Fibroblast of the aortic adventitia (primary cell): ENCODE results near the gene EXOSC1. TPM values are rescaled to one million over a fixed set of nuclear protein-coding genes. Genes with fewer than 3 reads are reported as not detected.
A peak's percentile ranks its signal among the peaks of the same experiment; 100 is the strongest.

Experiments
- DNase-seq: peaks from one replicate; pipeline ENCODE4 v3.0.0-alpha.2; 2010; ENCODE audit warnings: low read depth
- H3K4me3 ChIP-seq: 2 replicates; pipeline ENCODE4 v1.5.1; 2011; ENCODE audit warnings: low read depth, mild to moderate bottlenecking, control low read depth, low read length, moderate library complexity
- small RNA-seq: library from RNA; depleted of rRNA; stranded (forward); fragments of <200 nt; gene quantifications from one replicate; pipeline ENCODE3, GENCODE V24; 2012
- total RNA-seq: library from RNA; depleted of rRNA; stranded (reverse); fragments of >200 nt; gene quantifications from 2 replicates; pipeline ENCODE4 v1.2.3, GENCODE V29; 2012; ENCODE audit warnings: low replicate concordance
- TF ChIP-seq, protein P1 (sequence below): IDR thresholded peaks from 2 replicates; pipeline ENCODE4 v1.5.1; 2011; ENCODE audit warnings: mild to moderate bottlenecking, low read length, control low read depth, inconsistent platforms; ENCODE audit not compliant: insufficient read depth

The EXOSC1 gene
- total RNA-seq, 1 donor: 50.3 TPM

DNA sequence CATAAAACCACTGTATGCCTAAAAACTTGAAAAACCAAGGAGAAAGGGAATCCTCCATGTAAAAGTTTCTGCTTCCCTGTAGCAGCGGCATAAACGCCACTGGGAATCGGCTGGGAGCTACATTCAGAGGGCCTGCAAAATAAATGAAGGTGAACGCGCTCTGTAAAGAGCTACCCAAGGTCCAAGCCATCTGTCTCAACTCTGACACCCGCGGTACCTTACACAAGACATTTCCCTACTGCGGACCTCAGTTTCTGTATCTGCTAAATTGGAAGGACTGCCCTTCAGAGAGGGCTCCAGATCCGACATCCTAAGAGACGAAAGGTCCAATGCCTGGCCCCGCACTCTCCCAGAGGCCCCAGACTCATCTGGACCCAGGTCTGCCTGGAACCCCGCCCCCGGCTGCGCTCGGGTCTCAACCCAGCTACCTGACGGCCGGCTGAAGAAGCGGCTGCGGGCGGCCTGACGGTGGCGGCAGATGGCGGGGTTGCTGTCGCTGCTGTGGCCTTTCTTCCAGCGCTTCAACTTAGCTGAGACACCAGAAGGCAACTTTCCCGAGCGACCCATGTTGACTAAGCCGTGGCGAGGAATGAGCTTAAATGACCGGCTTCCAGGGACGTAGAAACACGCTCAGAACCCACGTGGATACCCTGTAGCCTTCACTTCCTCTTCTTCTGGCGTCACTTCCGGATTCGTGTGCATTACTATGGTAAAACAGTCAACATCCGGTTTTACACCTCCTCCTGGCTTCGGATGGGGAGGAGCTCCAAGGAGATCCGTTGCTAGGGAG is 44.9 kb downstream of the EXOSC1 start, which contains the start of gene RRP12:
RRP12 (minus strand) TSS at position 676 of the 790 bp plus-strand sequence; CDS start at position 567, 109 bp downstream.
- peak within 1 kb of the TSS; percentile 87 for H3K4me3 ChIP-seq
- DNase-seq: peak; percentile 98
- TF ChIP-seq, protein P1, sequence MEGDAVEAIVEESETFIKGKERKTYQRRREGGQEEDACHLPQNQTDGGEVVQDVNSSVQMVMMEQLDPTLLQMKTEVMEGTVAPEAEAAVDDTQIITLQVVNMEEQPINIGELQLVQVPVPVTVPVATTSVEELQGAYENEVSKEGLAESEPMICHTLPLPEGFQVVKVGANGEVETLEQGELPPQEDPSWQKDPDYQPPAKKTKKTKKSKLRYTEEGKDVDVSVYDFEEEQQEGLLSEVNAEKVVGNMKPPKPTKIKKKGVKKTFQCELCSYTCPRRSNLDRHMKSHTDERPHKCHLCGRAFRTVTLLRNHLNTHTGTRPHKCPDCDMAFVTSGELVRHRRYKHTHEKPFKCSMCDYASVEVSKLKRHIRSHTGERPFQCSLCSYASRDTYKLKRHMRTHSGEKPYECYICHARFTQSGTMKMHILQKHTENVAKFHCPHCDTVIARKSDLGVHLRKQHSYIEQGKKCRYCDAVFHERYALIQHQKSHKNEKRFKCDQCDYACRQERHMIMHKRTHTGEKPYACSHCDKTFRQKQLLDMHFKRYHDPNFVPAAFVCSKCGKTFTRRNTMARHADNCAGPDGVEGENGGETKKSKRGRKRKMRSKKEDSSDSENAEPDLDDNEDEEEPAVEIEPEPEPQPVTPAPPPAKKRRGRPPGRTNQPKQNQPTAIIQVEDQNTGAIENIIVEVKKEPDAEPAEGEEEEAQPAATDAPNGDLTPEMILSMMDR: no peak

DNA sequence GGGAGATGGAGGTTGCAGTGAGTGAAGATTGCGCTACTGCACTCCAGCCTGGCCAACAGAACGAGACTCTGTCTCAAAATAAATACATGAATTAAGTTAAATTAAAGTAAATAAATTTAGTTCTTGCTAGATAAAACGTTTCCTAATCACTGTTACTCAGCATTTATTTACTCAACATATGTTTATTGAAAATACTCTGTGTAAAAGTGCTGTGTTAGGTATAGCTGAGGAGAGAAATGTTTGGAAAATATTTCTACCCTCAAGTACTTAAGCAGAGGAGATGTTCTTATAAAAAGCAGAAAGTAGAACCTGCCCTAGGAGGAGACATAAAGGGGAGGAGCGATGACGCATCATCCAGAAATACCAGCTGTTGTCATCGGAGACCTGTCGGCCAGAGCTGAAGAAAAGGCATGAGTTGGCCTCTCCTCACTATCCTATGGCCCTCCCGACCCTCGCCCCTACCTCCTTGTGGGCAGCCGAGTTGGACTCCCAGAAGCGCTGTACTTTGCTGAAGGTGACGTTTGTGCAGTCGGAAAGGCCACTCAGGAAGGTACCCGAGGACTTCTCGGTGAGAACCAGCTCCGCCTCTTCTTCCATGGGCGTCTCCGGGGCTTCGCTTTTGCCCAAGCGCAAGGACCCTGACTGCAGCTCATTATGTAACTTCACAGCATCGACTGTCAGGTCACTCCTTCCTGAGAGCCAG is 45.8 kb downstream of the EXOSC1 start:
- DNase-seq: peak; percentile 61
- H3K4me3 ChIP-seq: peak overlapping the region; percentile 87

GRCh38 chr10:97396056-97396455 is 49.8 kb downstream of the EXOSC1 start:
- TF ChIP-seq, protein P1: no peak
- DNase-seq: no peak
- no peak overlapping the region for H3K4me3 ChIP-seq

More for the DNA sequence above, 45.8 kb downstream of the EXOSC1 start:
- TF ChIP-seq, protein P1: no peak

GRCh38 chr10:97393034-97393573 is 52.7 kb downstream of the EXOSC1 start:
- no peak overlapping the region for H3K4me3 ChIP-seq
- DNase-seq: no peak
- TF ChIP-seq, protein P1: no peak

GRCh38 chr10:97390091-97390490 is 55.7 kb downstream of the EXOSC1 start:
- TF ChIP-seq, protein P1: no peak
- DNase-seq: no peak

DNA sequence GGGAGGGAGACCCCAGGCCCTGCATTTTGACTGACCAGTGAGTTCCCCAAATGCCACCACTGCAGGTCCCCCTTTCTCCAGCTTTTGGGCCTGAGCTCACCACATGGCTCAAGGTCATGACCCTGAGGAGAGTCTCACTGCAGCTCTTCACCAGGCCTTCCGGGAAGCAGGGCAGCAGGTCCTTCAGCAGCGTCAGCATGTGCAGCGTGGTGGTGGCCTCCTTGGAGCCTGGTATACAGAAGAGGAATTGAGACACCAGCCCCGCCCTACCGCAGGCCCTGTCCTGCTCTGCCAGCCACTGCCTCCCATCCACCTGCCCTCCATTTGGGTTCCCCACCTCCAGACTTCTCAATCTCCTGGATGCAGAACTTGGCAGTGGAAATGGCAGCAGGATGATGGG is 57.7 kb downstream of the EXOSC1 start:
- TF ChIP-seq, protein P1: no peak
- H3K4me3 ChIP-seq: no peak overlapping the region
- no peak for DNase-seq

More at GRCh38 chr10:97390091-97390490, 55.7 kb downstream of the EXOSC1 start:
- no peak overlapping the region for H3K4me3 ChIP-seq

Small RNAs within 50 kb of the gene (small RNA-seq; reads per million reads assigned to genes)
- gene RF00019: not detected

Other genes starting within 250 kb of the EXOSC1 start
- 9.8 and 10.8 TPM in 2 replicates for gene ARHGAP19, start 153.4 kb downstream of the EXOSC1 start, total RNA-seq
- 1.5 and 5.6 TPM in 2 replicates for gene FRAT1, start 126.7 kb downstream of the EXOSC1 start, total RNA-seq
- gene FRAT2, start 111.3 kb downstream of the EXOSC1 start, total RNA-seq: 5.2 and 6.8 TPM in 2 replicates
- 13.0 and 15.9 TPM in 2 replicates for gene RRP12, start 44.7 kb downstream of the EXOSC1 start, total RNA-seq
- 107 and 362 TPM in 2 replicates for gene PGAM1, start 19.8 kb downstream of the EXOSC1 start, total RNA-seq
- gene ZDHHC16, start 169 bp upstream of the EXOSC1 start, total RNA-seq: 24.9 and 45.5 TPM in 2 replicates
- 50.9 and 81.1 TPM in 2 replicates for gene MMS19, start 52.4 kb upstream of the EXOSC1 start, total RNA-seq
- 22.1 and 35.2 TPM in 2 replicates for gene UBTD1, start 52.9 kb upstream of the EXOSC1 start, total RNA-seq
- gene ANKRD2, start 126.8 kb upstream of the EXOSC1 start, total RNA-seq: 0.27 and 0.57 TPM in 2 replicates
- gene HOGA1, start 138.4 kb upstream of the EXOSC1 start, total RNA-seq: 0.08 and 0.72 TPM in 2 replicates
- gene C10orf62, start 143.7 kb upstream of the EXOSC1 start, total RNA-seq: not detected in 2 replicates
- gene MORN4, start 187.5 kb upstream of the EXOSC1 start, total RNA-seq: 6.5 and 10.1 TPM in 2 replicates
- gene PI4K2A, start 194.7 kb upstream of the EXOSC1 start, total RNA-seq: 10.1 and 22.3 TPM in 2 replicates
- 20.2 TPM in 2 replicates for gene AVPI1, start 241.2 kb upstream of the EXOSC1 start, total RNA-seq